Osteoblast (primary cell): ENCODE results near the gene UNCX. TPM values are rescaled to one million over a fixed set of nuclear protein-coding genes. Genes with fewer than 3 reads are reported as not detected.

Source experiments
- DNase-seq: peaks from one replicate; pipeline ENCODE4 v3.0.0; 2011; ENCODE audit warnings: low spot score, mixed read lengths; ENCODE audit not compliant: insufficient read length; ENCODE audit errors: missing footprints
- H2AFZ ChIP-seq: 2 replicates; pipeline ENCODE4 v1.6.0; 2011; ENCODE audit warnings: mild to moderate bottlenecking, low read length
- H3K27ac ChIP-seq: 2 replicates; pipeline ENCODE4 v1.5.1; 2011; ENCODE audit warnings: mild to moderate bottlenecking, low read depth, low read length, moderate library complexity
- H3K27me3 ChIP-seq: 2 replicates; pipeline ENCODE4 v1.6.0; 2012; ENCODE audit warnings: mild to moderate bottlenecking, control low read depth, inconsistent platforms, low read length, moderate library complexity; ENCODE audit not compliant: insufficient read depth
- H3K36me3 ChIP-seq: 2 replicates; pipeline ENCODE4 v1.5.1; 2011; ENCODE audit warnings: mild to moderate bottlenecking, low read length, control low read depth, moderate library complexity; ENCODE audit not compliant: insufficient read depth
- H3K4me1 ChIP-seq: 2 replicates; pipeline ENCODE4 v1.5.1; 2011; ENCODE audit warnings: mild to moderate bottlenecking, low read length, control low read depth, moderate library complexity; ENCODE audit not compliant: insufficient read depth
- H3K4me2 ChIP-seq: 2 replicates; pipeline ENCODE4 v1.6.0; 2011; ENCODE audit warnings: mild to moderate bottlenecking, low read length; ENCODE audit not compliant: insufficient read depth
- H3K4me3 ChIP-seq: fragments of 200-600 bp; sonication (generic); 3 replicates; pipeline ENCODE4 v1.5.1; 2012; ENCODE audit warnings: mild to moderate bottlenecking, low read length, inconsistent platforms; ENCODE audit not compliant: insufficient read depth
- H3K79me2 ChIP-seq: 2 replicates; pipeline ENCODE4 v1.6.0; 2012; ENCODE audit warnings: mild to moderate bottlenecking, low read length, control low read depth, inconsistent platforms; ENCODE audit not compliant: insufficient read depth
- H3K9me3 ChIP-seq: 2 replicates; pipeline ENCODE4 v1.5.1; 2011; ENCODE audit warnings: low read depth, low read length, control low read depth
- H4K20me1 ChIP-seq: 2 replicates; pipeline ENCODE4 v1.6.0; 2012; ENCODE audit warnings: mild to moderate bottlenecking, low read length, control low read depth; ENCODE audit not compliant: insufficient read depth
- total RNA-seq: library from RNA; depleted of rRNA; stranded (reverse); fragments of >200 nt; gene quantifications from 2 replicates; pipeline ENCODE4 v1.2.3, GENCODE V29; 2012
- TF ChIP-seq, protein P1 (sequence below): IDR thresholded peaks from 2 replicates; pipeline ENCODE4 v1.5.1; 2011; ENCODE audit warnings: mild to moderate bottlenecking, low read depth, low read length, moderate library complexity; ENCODE audit errors: extremely low read depth

The UNCX gene
- total RNA-seq, 1 donor = not detected

DNA sequence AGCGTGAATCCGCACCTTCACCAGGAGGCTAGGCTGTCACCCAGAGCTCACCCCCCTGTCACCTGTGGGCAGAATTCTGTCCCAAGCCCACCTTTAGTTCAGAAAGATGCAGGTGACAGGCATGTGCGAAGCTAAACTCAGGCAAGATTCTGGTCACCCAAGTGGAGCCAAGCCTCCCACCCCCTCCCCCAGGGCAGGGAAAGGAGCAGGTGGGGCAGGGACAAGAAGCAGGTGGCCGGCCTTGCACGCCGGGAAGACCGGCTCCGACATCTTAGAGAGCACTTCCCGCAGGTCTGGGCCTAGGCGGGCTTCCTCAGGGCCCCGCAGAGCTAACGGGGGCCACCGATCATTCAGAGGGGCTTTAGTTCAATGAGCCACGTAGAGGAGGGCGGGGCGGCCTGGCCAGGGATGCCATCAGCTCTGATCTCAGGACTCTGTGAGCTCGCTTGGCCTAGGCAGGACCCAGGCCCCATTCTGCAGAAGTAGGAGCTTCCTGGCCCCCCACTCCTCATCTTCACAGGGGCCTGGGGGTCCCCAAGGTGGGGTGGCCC is 19.9 kb downstream of the UNCX start:
- Histone ChIP-seq H3K27me3 (peaks cover 61% of the 10 kb centered on the region), H3K4me3 (no peak overlapping the region), H2AFZ (no peak overlapping the region), H3K4me1 (no peaks in the 10 kb centered on the region), H3K4me2 (no peak overlapping the region), H3K79me2 (no peaks in the 10 kb centered on the region), H4K20me1 (no peaks in the 10 kb centered on the region), H3K9me3 (no peaks in the 10 kb centered on the region), H3K27ac (no peak overlapping the region), H3K36me3 (no peaks in the 10 kb centered on the region)
- TF ChIP-seq, protein P1, sequence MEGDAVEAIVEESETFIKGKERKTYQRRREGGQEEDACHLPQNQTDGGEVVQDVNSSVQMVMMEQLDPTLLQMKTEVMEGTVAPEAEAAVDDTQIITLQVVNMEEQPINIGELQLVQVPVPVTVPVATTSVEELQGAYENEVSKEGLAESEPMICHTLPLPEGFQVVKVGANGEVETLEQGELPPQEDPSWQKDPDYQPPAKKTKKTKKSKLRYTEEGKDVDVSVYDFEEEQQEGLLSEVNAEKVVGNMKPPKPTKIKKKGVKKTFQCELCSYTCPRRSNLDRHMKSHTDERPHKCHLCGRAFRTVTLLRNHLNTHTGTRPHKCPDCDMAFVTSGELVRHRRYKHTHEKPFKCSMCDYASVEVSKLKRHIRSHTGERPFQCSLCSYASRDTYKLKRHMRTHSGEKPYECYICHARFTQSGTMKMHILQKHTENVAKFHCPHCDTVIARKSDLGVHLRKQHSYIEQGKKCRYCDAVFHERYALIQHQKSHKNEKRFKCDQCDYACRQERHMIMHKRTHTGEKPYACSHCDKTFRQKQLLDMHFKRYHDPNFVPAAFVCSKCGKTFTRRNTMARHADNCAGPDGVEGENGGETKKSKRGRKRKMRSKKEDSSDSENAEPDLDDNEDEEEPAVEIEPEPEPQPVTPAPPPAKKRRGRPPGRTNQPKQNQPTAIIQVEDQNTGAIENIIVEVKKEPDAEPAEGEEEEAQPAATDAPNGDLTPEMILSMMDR = no peak
- DNase-seq = no peak

DNA sequence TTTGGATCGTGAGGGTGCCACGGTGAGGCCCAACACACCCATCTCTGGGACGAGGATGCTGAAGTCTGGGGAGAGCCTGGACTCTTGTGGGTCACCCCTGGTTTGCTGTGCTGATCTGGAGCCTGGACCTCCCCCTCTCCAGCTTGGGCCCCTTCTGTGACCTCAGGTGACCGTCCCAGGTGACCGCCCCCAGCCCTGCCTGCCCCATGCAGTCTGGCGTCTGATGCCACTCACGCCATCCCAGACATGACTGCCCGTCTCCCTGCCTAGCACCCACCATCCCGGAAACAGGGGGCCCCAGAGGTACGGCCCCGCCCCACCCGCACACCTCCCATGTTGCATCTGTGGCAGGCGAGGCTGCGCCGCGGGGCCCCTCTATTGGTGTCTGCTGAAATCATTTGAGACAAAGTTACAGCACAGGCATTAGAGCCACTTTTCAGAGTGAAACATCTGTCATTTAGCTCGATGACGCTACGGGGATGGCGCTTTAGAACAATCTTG is 21.1 kb downstream of the UNCX start:
- H3K79me2 ChIP-seq = no peaks in the 10 kb centered on the region
- no peak overlapping the region for H2AFZ ChIP-seq
- H3K4me2 ChIP-seq = no peak overlapping the region
- TF ChIP-seq, protein P1 = no peak
- no peak for DNase-seq
- no peaks in the 10 kb centered on the region for H3K9me3 ChIP-seq
- no peak overlapping the region for H3K27ac ChIP-seq
- H4K20me1 ChIP-seq = no peaks in the 10 kb centered on the region
- no peaks in the 10 kb centered on the region for H3K36me3 ChIP-seq
- peaks cover 55% of the 10 kb centered on the region for H3K27me3 ChIP-seq
- no peaks in the 10 kb centered on the region for H3K4me1 ChIP-seq
- no peak overlapping the region for H3K4me3 ChIP-seq

DNA sequence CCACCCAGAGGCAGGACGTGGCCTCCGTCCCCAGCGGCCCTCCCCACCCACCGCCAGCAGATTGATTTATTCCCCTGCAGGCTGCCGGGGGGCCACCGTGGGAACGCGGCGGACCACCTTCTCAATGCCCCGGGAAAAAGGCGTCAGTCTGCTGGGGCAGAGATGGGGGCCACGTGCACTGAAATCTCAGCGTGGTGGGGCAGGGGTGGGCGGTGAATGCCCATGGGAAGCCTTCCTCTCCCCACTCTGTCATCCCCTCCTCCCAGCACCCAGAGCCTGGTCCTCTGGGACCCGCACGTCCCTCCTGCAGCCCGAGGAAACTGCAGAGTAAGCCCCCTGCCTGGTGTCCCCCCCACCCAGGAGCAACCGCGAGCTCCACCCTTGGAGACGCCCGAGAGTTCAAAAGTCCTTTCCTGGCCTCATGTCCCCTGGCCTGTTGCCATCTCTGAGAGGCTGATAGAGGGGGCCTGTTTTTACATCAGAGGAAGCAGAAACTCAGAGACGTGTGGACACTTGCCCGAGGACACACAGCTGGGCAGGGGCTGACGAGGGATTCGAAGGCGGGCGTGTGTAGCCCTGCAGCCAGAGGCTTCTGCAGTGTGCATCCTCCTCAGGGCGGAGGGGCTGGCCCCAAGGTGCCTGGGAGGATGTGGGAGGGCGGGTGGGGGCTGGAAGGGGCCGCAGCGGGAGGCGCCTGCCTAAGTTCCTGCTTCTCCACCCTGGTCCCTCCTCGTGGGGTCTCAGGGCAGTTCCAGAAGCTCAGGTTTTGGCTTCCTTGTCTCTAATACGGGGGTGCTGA is 21.8 kb downstream of the UNCX start:
- H2AFZ ChIP-seq = no peak overlapping the region
- DNase-seq = no peak
- H3K27ac ChIP-seq = no peak overlapping the region
- no peaks in the 10 kb centered on the region for H4K20me1 ChIP-seq
- no peaks in the 10 kb centered on the region for H3K4me1 ChIP-seq
- H3K79me2 ChIP-seq = no peaks in the 10 kb centered on the region
- H3K4me3 ChIP-seq = no peak overlapping the region
- H3K27me3 ChIP-seq = peaks cover 52% of the 10 kb centered on the region
- TF ChIP-seq, protein P1 = no peak
- H3K4me2 ChIP-seq = no peak overlapping the region
- H3K9me3 ChIP-seq = no peaks in the 10 kb centered on the region
- no peaks in the 10 kb centered on the region for H3K36me3 ChIP-seq

DNA sequence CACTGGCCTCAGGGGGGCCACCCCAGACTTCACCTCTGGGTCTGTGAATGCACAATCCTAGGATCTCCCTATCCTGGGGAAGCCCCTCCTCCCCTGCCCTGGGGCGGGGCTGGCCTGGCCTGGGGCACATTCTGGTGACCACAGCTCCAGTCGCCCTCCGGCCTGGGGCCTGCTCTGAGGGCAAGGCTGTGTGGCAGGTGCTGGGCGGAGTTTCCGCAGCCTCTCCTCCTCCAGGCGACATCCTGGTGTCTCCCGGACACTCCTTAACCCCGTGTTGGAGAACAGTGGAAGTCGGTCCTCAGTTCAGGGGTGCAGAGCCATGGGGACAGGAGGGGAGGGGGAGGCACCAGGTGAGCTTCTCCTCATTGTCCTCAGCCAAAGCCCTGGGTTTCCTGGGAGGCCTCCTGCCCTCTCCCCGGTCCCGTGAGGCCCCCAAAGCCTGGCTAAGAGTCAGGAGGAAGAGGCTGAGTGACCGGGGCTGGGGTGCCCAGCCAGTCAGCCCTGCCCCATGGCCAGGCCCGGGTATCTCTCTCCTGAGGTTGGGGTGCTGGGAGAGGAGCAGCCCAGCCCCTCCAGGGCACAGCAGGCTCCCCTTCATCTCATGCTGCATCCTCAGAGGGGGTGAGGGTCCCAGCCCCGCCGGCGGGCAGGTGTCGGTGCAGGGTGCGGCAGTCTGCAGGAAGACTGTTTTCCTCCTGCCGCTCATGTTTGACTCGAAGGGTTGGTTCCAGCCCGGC is 22.6 kb downstream of the UNCX start:
- peaks cover 46% of the 10 kb centered on the region for H3K27me3 ChIP-seq
- no peaks in the 10 kb centered on the region for H3K79me2 ChIP-seq

More for the DNA sequence above, 22.6 kb downstream of the UNCX start:
- H3K27ac ChIP-seq = no peak overlapping the region
- TF ChIP-seq, protein P1 = no peak
- DNase-seq = no peak
- H3K4me3 ChIP-seq = no peak overlapping the region
- H3K4me1 ChIP-seq = no peaks in the 10 kb centered on the region
- no peaks in the 10 kb centered on the region for H4K20me1 ChIP-seq
- no peak overlapping the region for H2AFZ ChIP-seq
- H3K9me3 ChIP-seq = no peaks in the 10 kb centered on the region
- H3K4me2 ChIP-seq = no peak overlapping the region
- H3K36me3 ChIP-seq = no peaks in the 10 kb centered on the region
